IPS-20b (cell line): Measurements from ENCODE around the gene PTGR2.
"Not testable (repeated sequence)": the region's sequence is repeated elsewhere in the genome, so short reads cannot be mapped to it uniquely, and the experiment has no call there.

ENCODE experiments used
- H3K27ac ChIP-seq: one replicate; pipeline ENCODE4 v1.5.1; 2013; ENCODE audit warnings: low read length
- H3K27me3 ChIP-seq: 2 replicates; pipeline ENCODE4 v1.6.1; 2013; ENCODE audit warnings: mild to moderate bottlenecking, low read length, inconsistent platforms; ENCODE audit not compliant: insufficient read depth
- H3K36me3 ChIP-seq: 2 replicates; pipeline ENCODE4 v1.6.1; 2013; ENCODE audit warnings: low read depth, mild to moderate bottlenecking, inconsistent platforms, low read length, moderate library complexity; ENCODE audit not compliant: insufficient read depth
- H3K4me1 ChIP-seq: 2 replicates; pipeline ENCODE4 v1.6.1; 2013; ENCODE audit warnings: mild to moderate bottlenecking, control low read depth, inconsistent platforms, low read length, moderate library complexity; ENCODE audit not compliant: insufficient read depth
- H3K4me3 ChIP-seq: 2 replicates; pipeline ENCODE4 v1.5.1; 2013; ENCODE audit warnings: mild to moderate bottlenecking, low read length, inconsistent platforms
- H3K9ac ChIP-seq: 2 replicates; pipeline ENCODE4 v1.6.1; 2013; ENCODE audit warnings: low read depth, mild to moderate bottlenecking, inconsistent platforms, low read length, moderate library complexity
- H3K9me3 ChIP-seq: 2 replicates; pipeline ENCODE4 v1.6.1; 2013; ENCODE audit warnings: mild to moderate bottlenecking, low read depth, low read length, inconsistent platforms; ENCODE audit not compliant: insufficient read depth

PTGR2 gene

GRCh38 chr14:73869754-73870153 lies 18.1 kb downstream of the PTGR2 start:
- H3K4me3 ChIP-seq, H3K27me3 ChIP-seq, H3K4me1 ChIP-seq, H3K9me3 ChIP-seq, H3K9ac ChIP-seq, H3K27ac ChIP-seq: not testable (repeated sequence)
- H3K36me3 ChIP-seq, result peaks cover 33% of the 10 kb centered on the region

DNA sequence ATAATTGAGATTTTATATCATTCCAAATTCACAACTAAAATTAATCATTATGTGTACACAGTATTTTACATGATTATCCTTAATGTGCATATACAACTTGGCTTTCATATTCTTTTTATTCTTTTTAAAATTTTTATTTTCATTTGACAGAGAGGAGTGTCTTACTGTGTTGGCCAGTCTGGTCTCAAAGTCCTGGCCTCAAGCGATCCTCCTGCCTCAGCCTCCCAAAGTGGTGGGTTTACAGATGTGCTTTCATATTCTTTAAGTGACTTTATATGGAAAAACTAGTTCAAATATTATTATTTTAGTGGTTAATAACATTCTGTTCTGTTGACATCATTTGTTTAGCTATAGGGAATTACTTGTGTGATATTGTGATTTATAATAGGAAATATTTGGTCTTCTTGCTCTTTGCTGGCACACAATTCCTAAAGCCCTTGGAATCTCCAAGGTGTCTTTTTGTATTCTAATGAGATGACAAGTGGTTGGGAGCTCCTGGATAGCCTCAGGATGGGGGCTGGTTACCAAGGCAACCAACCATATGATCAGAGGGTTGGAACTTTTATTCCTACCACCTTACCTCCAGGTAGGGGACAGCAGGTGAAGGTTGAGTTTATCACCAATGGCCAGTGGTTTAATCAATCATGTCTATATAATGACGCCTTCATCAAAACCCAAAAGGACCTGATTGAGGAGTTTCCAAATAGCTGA lies 19.0 kb downstream of the PTGR2 start:
- Histone ChIP-seq H3K27me3 (no peaks in the 10 kb centered on the region), H3K27ac (no peak overlapping the region), H3K9me3 (no peaks in the 10 kb centered on the region), H3K4me3 (no peak overlapping the region), H3K9ac (no peak overlapping the region), H3K36me3 (peaks cover 24% of the 10 kb centered on the region), H3K4me1 (no peaks in the 10 kb centered on the region; the same call in 1 of the 2 replicates)

- Histone ChIP-seq H3K4me3 (no peak overlapping the region), H3K9me3 (no peaks in the 10 kb centered on the region), H3K27me3 (no peaks in the 10 kb centered on the region), H3K27ac (no peak overlapping the region), H3K36me3 (peaks cover 24% of the 10 kb centered on the region), H3K4me1 (no peaks in the 10 kb centered on the region; the same call in 1 of the 2 replicates), H3K9ac (no peak overlapping the region)
These were observed 22.0 kb downstream of the PTGR2 start for GRCh38 chr14:73873660-73874059.

- Histone ChIP-seq H3K4me1 (no peaks in the 10 kb centered on the region), H3K9me3 (no peaks in the 10 kb centered on the region), H3K27ac (no peak overlapping the region), H3K36me3 (peaks cover 36% of the 10 kb centered on the region), H3K27me3 (no peaks in the 10 kb centered on the region), H3K9ac (no peak overlapping the region), H3K4me3 (no peak overlapping the region)
These were observed 26.2 kb downstream of the PTGR2 start for GRCh38 chr14:73877790-73878189.

DNA sequence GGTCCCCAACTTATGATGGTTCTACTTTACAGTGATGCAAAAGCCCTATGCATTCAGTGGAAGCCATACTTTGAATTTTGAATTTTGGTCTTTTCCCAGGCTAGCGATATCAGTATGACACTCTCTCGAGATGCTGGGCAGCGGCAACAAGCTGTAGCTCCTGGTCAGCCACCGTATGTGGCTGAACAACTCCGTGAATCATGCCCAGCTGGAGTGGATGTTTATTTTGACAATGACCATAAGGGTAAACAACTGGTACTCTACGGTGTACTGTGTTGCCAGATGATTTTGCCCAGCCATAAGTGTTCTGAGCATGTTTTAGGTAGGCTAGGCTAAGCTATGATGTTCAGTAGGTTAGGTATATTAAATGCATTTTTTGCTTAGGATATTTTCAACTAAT lies 26.8 kb downstream of the PTGR2 start:
- Histone ChIP-seq H3K9ac (no peak overlapping the region), H3K9me3 (no peaks in the 10 kb centered on the region), H3K4me3 (no peak overlapping the region), H3K36me3 (peaks cover 36% of the 10 kb centered on the region), H3K27me3 (no peaks in the 10 kb centered on the region), H3K4me1 (no peaks in the 10 kb centered on the region), H3K27ac (no peak overlapping the region)

GRCh38 chr14:73879027-73879426 lies 27.4 kb downstream of the PTGR2 start:
- no peak overlapping the region for H3K4me3 ChIP-seq
- no peaks in the 10 kb centered on the region for H3K4me1 ChIP-seq
- no peak overlapping the region for H3K9ac ChIP-seq
- peaks cover 36% of the 10 kb centered on the region for H3K36me3 ChIP-seq
- H3K27me3 ChIP-seq, result no peaks in the 10 kb centered on the region
- H3K9me3 ChIP-seq, result no peaks in the 10 kb centered on the region
- H3K27ac ChIP-seq, result no peak overlapping the region

DNA sequence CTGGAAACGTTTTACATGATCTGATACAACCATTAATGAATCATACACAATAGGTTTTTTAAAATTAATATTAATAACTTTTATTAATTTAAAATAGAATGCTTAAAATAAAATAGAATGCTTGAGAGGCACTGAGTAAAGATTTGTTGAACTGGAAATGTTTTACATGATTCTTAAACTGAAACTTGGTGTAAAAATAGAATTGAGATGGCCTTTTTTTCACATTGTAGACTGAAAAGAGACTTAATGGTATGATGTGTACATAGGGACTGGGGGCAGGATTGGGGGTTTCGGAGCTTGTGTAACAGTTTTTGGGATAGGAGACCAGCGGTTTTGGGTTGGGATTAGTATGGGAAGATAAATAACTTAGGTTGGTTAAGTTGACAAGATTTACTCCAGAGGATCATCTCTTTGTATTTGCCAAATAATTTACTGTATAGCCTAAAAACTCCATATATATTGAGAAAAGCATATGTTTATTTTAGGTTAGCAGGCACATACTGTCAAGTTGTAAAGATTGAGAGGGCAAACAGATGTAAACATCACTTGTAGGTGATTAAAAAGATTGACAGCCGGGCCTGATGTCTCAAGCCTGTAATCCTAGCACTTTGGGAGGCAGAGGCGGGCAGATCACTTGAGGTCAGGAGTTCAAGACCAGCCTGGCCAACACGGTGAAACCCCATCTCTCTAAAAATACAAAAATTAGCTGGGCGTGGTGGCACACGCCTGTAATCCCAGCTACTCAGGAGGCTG lies 33.0 kb downstream of the PTGR2 start:
- H3K4me1 ChIP-seq, result peaks cover 9% of the 10 kb centered on the region
- no peak overlapping the region for H3K27ac ChIP-seq
- no peaks in the 10 kb centered on the region for H3K9me3 ChIP-seq
- H3K4me3 ChIP-seq, result no peak overlapping the region
- H3K36me3 ChIP-seq, result peaks cover 13% of the 10 kb centered on the region
- H3K27me3 ChIP-seq, result no peaks in the 10 kb centered on the region
- H3K9ac ChIP-seq, result no peak overlapping the region

DNA sequence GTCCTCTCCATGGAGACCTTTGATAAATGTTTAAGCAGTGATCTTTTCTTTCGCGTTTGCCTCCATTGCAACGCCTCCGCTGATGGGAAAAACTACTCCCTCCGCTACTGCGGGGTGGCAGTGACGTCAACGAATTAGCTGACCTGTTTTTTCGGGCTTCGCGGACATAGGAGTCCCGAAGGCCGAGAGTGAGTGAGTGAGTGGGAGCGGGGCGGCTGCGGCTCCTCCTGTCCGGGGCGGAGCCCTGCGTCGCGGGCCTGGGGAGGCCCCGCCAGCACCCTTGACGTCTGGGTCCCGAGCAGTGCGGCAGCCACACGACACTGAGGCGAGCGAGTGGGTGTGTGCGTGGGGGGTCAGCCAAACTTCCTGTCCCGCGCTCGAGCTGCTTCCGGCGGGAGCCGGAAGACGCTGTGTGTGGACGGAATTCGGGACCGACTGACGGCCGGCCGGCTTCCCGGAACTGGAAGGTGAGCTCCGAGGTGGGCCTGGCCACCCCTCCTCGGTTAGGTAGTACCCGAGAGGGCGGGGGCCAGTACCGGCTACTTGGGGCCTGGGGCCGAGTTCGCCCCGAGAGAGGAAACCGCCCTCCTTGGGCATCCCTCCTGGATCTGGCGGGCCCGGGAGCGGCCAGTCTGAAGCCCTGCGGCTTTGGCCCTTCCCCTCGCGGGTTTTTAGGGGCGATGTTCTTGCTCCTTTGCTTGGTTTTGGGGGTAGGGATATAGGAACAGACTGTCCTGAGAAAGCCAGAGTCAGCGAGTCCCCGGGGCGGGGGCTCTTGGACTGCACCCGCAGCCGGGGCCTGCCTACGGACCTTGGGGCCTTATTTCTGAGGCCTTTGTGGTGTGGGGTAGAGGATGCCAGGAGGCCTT lies 35.1 kb downstream of the PTGR2 start, which contains the start of gene ZNF410:
Gene ZNF410 (plus strand): TSS at position 411 of the 869 bp plus-strand sequence. CDS start 5,317 bp downstream, outside the sequence.
- H3K9me3 ChIP-seq, result no peaks in the 10 kb centered on the region
- no peaks in the 10 kb centered on the region for H3K27me3 ChIP-seq
- H3K9ac ChIP-seq, result peak within 1 kb of the TSS; percentile 88
- peak within 1 kb of the TSS; percentile 43 for H3K27ac ChIP-seq
- H3K4me3 ChIP-seq, result peak within 1 kb of the TSS; percentile 88
- H3K4me1 ChIP-seq, result peaks cover 9% of the 10 kb centered on the region
- peaks cover 9% of the 10 kb centered on the region; the same call in 1 of the 2 replicates for H3K36me3 ChIP-seq

DNA sequence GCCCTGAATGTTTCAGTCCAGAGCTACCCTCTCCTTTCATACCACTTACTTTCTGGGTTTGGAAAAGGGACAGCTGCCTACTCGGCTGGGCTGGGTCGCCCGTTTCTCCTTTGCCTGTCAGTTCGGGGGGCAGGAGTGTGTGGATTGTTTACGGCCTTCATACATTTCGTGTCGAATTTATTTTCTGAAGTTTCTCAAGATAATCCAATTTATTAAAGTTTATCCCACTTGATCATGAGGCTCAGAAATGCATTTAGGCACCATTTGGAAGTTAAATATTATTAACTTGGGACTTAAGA lies 35.6 kb downstream of the PTGR2 start:
- Histone ChIP-seq H3K36me3 (peaks cover 7% of the 10 kb centered on the region; the same call in 1 of the 2 replicates), H3K9ac (peak overlapping the region; percentile 88), H3K27me3 (no peaks in the 10 kb centered on the region), H3K9me3 (no peaks in the 10 kb centered on the region), H3K4me1 (peaks cover 9% of the 10 kb centered on the region), H3K27ac (peak overlapping the region; percentile 43), H3K4me3 (peak overlapping the region; percentile 88)

GRCh38 chr14:73887694-73888459 lies 36.2 kb downstream of the PTGR2 start:
- peak overlapping the region; percentile 88 for H3K4me3 ChIP-seq

DNA sequence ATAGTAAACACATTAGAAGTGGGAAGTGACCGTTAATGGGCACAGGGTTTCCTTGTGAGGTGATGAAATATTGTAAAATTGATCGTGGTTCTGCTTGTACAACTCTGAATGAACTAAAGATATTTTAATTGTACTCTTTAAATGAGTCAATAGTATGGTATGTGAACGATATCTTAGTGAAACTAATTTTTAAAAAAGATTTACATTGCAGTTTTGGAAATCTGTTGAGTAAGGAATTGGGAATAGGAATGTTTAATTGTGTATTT lies 36.8 kb downstream of the PTGR2 start:
- Histone ChIP-seq H3K27me3 (no peaks in the 10 kb centered on the region), H3K9ac (no peak overlapping the region), H3K36me3 (peaks cover 10% of the 10 kb centered on the region; the same call in 1 of the 2 replicates), H3K4me1 (peaks cover 9% of the 10 kb centered on the region), H3K27ac (no peak overlapping the region), H3K4me3 (no peak overlapping the region; the same call in 1 of the 2 replicates), H3K9me3 (no peaks in the 10 kb centered on the region)

More at GRCh38 chr14:73887694-73888459, 36.2 kb downstream of the PTGR2 start:
- Histone ChIP-seq H3K4me1 (peaks cover 9% of the 10 kb centered on the region), H3K9ac (peak overlapping the region; percentile 88; the same call in 1 of the 2 replicates), H3K27me3 (no peaks in the 10 kb centered on the region), H3K36me3 (0 out of 2 replicates have a peak, but pooled peaks cover 7% of the 10 kb centered on the region), H3K9me3 (no peaks in the 10 kb centered on the region), H3K27ac (no peak overlapping the region)
